Adrenal gland (tissue), 5 donors: Measurements from ENCODE around the gene ARHGAP12.

Source experiments
- CTCF ChIP-seq, 6 experiments: fragments of 450-650 bp in 4 of 6; fragments of 200-600 bp in 2 of 6; sonication (generic) in 1 of 6; IDR thresholded peaks; 1 replicate in 5 of 6; 2 replicates in 1 of 6; pipeline versions ENCODE4 v1.5.1 to v1.8.0; 2016 to 2021; ENCODE audit warnings: antibody characterized with exemption in 6 of 6, mild to moderate bottlenecking in 2 of 6, moderate library complexity in 1 of 6
- POLR2A ChIP-seq, 2 donors: fragments of 450-650 bp; IDR thresholded peaks; one replicate each; pipeline ENCODE4 v1.6.1; 2017; ENCODE audit warnings: antibody characterized with exemption in 2 of 2, mild to moderate bottlenecking in 2 of 2, moderate library complexity in 1 of 2
- donor health status: DM: no; HTN: no; CAD: no.

GRCh38 chr10:31888442-31888841 lies 40.2 kb downstream of the ARHGAP12 start:
- TF ChIP-seq POLR2A (IDR thresholded peaks at IDR 0.05) (no peak), CTCF (IDR thresholded peaks at IDR 0.05) (no peak)
